Right renal pelvis (tissue), 4 donors: ENCODE measurements around the gene ARSJ. TPM values are rescaled to one million over a fixed set of nuclear protein-coding genes. Genes with fewer than 3 reads are reported as not detected.

Experiments used
- DNase-seq, 4 donors: peaks; one replicate each; pipeline ENCODE4 v3.0.0-alpha.2; 2013; ENCODE audit warnings: low read depth in 4 of 4, low spot score in 3 of 4, missing footprints in 1 of 4
- polyA plus RNA-seq, 4 donors: library from polyadenylated mRNA; unstranded; fragments of 120-200 nt; gene quantifications; one replicate each; pipeline ENCODE4 v1.2.1, GENCODE V29; 2013; ENCODE audit not compliant: insufficient read length in 4 of 4

The ARSJ gene
- polyA plus RNA-seq, 4 donors = 13.9 to 19.1 (median 16.6) TPM

DNA sequence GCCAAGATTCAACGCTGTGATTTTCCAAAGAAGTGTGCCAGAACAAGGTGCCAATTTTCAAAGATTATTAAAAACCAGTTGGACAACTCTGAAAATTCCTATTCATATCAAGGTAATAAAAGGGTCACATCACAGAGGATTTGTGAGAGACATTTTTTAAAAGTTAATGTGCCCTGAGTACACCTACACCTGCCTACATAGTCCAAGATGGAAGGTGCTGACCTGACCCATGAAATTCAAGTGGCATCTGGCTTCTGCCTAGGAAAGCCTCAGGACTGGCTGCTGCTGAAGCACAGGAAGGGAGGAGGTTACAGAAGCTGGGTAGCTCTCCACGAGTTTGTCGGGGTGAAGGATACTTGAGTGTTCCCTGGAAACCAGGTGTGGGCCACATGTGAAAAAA, 11.4 kb upstream of the ARSJ start:
- DNase-seq = no peak

DNA sequence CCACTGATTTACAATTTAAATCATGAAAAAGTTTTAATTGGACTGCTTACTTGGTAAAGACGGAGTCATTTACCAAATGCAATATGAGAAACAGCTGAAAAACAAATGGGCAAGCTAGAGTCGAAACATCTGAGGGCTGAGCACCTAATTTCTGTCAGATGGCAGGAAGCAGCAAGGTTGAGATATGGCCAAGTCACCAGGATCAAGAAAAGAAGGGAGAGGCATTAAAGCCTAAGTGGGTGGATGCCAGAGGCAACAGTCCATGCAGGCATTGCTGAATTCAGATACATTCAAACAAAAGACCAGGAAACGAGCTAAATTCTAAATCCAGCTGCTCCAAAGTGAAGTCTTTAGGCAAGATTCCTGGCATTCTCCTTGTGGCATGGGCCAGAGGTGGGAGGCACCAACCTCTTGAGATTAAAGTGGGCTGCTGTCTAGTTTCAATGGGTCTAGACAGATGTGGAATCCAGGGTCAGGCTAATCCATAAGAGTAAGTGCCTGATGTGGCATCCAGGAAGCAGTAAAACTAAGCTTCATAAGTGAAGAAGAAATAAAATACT, 8.0 kb upstream of the ARSJ start:
- no peak for DNase-seq

DNA sequence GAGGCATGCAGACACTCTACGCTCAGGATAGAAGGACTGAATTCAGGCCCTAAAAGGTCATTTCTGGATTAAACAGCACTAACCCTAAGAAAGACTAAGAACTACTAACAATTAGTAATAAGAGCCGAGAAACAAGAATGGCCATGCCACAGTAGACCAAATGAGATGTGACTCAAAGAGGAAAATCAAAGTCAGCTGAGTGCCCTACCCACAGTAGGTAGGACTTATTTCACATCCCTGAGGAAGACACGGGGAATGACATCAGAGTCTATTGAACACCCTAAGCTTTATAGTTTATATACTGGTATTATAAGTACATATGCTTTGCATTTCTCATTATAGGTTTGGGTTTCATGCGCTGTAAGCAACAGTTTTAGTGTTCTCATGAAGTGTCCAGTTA, 2.7 kb upstream of the ARSJ start:
- DNase-seq = no peak

DNA sequence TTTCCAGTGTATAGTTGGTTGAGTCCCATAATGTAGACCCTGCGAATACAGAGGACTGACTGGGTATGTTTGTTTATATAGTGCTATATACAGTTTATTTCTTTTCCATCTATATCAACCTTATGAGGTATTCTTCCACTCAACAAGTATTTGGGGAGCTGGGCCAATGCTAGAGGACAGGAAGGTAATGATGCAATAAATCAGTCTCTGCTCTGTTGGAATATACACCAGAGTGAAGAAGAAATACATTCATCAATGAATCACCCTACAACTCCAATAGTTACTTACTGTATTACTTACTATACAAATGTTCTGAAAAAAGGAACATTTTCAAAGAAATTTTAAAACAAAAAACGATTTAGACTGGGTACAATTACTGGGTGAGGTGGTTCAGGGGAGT, 2.1 kb upstream of the ARSJ start:
- no peak for DNase-seq

DNA sequence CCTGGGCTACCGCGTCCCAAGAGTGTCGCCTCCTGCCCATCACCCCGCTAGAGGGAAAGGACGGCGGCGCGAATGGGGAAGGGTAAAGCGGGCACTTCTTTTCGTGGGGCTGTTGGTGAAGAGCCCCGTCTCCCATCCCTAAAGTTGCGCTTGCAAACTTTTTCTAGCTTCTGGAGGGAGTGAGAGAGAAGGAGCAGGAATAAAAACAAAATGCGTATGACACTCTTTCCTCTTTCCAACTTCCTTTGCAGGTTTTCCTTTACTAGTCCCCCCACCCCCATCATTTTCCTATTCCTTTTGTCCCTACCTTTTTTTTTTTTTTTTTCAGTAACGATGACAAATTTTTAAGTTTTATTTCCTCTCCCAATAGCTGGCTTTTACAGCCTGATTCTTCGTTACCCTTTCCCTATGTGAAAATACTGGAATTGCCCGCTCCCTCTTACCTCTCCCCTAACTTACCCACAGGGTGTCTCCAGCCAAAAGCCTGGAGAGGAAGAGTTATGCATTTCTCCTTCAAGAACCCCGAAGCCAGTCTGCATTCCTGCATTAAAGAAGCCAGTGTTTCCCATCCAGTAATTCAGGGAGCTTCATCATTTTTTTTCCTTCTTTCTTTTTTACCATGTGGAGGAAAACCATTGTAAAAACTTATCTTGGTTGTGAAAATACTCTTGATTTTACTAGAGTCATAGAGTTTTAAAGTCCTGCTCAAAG, 613 bp upstream of the ARSJ start:
- no peak for DNase-seq

DNA sequence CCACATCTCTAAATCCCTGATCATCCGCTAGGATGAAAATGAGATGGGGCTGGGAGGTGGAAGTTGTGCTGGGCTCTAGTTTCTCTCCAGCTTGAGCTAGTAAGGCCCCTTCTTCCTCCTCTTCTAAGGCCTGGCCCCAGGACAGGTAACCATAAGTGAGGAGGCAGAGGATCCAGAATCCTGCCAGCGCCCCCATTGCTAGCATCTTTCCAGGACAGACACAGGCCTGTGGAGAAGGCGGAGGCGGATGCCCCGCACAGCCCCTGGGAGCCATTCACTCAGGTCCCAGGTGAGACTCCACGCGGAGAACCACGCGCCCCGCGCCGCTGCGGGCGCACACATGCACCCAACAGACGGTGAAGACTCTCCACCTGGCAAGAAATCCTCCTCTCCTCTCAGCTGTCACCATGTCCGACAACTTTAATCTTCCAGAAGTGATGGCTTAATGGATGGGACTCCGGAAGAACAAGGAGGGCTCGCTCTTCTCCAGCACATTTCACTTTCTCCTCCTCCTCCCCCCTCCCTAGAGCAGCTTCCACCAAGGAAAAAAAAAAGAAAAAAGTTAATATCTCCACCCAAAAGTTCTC, 793 bp downstream of the ARSJ start:
- no peak for DNase-seq

DNA sequence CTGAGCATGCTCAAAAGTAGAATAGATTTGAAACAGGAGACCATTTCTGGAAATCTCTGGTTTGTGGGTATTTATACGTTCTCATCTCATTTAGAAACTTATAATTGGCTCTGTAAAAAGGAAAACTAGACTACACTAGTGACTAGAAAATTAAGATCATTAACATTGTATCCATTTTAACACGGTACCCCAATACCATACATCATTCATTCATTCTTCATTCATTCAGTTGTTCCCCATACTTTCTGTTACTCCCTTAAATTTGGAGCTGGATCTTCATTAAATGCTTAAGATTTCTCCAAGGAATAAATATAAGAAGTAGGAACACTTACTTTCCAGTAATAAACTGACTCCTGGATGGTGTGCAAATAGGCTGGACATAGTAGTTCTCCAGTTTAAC, 1.3 kb downstream of the ARSJ start:
- no peak for DNase-seq

DNA sequence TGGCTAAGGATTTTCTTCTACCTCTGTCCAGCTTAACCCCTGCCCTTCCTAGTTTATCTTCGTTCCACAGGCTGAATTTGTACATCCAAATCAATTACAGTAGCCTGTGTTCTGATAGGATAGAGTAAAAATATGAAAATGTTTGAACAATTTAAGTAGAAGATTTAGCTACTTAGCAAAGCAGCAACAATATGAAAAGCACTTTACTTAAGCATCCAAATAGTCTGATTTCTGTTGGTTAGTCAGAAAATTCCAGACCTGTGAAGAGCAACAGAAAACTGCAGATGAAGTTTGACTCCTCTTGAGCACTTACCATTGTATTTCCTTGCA, 2.0 kb downstream of the ARSJ start:
- no peak for DNase-seq

DNA sequence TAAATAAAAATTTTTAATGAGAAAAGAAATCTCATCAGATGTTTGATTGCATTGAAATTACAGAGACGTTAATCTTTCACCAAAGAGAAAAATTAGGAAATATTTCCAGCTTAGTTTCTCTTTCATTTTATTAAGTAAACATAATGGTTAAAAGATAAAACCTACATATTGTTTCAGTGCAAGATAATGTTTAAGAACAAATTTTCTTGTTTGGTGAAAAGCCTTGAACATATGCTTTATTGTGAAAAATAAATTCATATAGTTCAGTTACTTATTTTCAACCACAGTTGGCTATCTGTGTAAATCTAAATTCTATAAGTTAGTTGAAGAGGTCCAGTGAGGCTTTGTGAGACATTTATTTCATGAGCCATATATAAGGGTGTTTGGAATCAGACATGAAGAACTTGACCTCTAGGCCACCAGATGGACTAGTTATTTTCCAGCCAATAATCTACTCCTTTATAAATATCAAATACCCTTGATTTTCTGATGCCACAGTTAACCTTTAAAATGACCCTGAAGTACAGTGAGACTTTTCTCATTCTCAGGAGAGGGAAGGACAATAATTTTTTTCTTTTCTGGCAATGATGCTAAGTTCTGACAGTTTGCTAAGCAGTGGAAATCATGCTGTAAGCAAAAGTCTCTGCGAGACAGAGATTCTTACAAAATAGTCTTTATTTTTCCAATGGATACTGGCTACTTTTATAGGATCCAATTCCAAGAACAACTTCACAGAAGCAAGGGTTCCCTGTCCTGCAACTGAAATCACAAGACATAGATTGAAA, 2.5 kb downstream of the ARSJ start:
- no peak for DNase-seq

DNA sequence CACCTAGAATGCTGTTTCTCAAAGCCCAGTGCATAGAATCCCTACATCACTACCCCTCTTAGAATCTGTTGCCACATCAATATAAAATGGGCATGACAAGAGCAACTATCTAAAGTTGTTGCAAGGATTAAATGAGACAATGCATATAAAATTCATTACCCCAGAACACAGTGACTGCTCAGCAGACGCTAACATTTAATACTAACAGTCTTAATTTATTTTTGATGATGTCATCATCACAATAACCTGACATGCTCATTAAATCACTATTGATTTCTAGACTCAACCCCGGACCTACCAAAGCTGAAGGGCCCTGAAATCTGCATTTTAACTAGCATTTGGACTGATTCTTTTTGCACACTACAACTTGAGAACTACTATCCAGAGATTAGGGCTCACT, 3.9 kb downstream of the ARSJ start:
- no peak for DNase-seq

DNA sequence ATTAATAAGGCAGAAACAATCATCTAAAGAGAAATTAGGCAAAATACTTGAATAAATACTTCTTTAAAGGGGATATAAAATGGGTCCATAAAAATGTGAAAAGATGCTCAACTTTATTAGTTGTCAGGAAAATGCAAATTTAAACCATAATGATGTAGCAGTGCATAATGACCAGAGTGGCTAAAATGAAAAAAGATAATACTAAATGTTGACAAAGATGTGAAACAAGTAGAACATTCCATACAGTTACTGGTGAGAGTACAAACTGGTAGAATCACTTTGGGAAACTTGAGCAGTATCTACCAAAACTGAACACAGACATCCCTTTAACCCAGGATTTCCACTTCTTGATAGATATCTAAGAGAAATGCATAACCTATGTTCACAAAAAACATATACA, 5.0 kb downstream of the ARSJ start:
- DNase-seq = no peak

DNA sequence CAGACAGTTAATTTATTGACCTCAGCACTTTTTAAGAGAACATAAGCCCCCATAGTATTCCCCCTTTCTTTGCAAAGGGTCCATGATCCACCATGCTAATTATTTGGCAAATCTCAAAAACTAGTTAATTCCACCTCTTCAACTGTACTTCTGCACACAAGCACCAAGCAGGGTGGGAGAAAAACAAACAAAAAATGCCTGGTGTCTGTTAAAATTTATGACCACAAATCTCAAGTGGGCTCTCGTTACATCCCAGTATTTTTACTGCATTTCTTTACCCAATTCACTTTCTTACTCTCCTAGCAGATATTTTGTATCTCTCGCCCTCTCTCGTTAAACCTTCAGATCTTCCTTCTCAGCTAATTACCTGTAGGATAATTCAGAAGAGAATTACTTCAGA, 6.1 kb downstream of the ARSJ start:
- no peak for DNase-seq

DNA sequence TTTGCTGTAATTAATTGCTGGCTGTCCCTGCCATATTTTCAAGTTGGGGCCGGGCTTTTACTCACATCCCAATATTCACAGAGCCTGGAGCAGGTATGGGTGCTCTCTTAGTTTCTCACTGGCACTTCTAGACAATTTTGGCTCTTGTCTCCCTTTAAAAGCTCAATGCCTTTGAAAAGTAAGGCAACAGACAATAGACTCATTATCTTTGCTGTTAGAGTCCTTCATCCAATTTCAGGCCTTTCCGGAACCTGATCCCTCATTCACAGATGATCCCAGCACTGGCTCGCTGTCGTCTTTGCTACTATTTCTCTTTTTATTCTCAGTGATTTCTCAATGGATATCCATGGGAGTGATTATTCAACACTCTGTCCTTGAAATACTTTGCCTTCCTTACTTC, 6.7 kb downstream of the ARSJ start:
- no peak for DNase-seq

DNA sequence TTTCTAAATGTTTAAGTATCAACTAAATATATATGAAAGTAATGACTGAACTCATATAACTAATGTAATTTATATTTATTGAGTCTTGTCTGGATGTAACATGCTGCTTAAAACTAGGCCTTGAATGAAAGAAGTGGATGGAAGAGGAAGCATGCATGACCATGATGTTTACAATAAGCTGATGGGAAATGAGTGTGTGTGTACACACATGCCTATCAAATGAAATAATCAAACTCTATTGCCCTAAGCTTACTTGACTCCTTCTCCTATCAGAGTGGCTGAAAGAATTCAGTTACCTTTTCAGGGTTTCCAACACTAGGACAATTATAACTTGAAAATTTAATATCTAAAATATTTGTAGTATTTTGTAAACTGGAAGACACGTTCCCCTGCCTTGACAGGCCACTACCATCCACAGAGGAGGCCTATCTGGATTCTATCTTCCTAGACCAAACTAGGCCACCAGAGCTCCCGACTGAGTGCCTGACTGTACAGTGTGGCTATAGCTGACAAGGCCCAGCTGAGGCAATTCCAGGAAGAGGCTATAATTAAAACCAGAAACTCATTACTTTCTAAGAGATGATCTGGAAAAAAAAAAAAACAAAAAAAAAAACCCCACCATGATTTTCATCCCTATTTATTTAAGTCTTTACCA, 7.6 kb downstream of the ARSJ start:
- DNase-seq = no peak

DNA sequence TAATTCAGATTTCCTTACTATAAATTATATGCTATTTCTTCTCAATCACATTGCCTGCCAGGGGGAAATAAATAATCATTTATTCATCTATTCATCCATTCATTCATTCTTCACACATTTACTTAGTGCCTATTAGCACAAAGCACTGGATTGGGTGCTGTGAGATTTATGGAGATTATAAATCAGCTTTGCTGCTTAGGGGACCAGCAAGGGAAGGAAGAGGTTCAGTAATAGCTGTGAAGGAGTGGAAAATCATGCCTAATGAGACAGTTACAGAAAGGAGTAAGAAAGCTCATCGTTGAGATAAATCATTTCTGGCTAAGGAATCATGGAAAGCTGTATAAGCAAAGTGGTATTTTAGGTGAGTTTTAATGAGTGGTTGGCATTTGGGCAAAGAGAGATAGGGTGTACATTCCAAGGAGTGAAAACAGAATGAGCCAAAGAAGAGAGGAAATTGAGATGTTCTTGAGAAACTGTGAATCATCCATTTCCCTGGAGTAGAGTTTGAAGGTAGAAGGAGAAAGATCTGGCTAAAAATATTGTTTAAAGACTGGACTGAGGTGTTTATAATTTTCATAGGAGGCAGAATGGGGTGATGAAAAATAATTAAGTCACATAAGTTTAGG, 9.6 kb downstream of the ARSJ start:
- no peak for DNase-seq

DNA sequence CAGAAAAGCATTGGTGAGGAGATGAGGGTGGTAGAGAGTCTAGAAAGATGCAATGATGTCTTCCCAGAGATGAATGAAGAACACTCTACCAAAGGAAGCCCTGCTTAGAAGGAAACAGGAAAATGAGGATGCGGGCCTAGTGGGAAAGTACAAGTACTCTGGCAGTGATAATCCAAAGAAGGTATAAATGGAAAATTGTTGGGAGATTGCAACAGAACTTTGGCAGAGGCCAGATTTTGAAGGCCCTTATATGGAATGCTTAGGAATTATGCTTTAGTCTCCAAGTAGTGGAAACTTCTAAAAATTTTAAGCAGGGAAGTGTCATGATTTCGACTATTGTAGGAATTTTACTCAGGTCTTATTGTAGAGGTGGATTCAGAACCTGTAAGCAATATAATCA, 11.0 kb downstream of the ARSJ start:
- no peak for DNase-seq

DNA sequence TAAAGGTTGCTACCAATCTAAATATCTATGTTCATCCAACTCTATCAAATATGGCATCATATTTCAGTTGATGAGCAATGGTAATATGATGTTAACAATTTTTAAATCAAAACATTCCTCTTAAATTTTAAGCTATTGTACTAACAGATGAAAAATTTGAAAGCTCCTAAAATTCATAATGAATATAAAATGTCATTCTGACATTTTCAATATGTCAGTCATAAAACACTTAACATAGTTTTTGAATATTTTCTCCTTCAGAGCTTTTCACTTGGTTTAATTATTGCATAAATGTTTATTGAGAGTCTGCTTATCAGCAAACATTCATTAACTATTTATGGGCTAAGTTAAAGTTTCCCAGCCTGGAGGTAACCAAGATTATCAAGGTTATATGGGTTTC, 11.8 kb downstream of the ARSJ start:
- DNase-seq = no peak

DNA sequence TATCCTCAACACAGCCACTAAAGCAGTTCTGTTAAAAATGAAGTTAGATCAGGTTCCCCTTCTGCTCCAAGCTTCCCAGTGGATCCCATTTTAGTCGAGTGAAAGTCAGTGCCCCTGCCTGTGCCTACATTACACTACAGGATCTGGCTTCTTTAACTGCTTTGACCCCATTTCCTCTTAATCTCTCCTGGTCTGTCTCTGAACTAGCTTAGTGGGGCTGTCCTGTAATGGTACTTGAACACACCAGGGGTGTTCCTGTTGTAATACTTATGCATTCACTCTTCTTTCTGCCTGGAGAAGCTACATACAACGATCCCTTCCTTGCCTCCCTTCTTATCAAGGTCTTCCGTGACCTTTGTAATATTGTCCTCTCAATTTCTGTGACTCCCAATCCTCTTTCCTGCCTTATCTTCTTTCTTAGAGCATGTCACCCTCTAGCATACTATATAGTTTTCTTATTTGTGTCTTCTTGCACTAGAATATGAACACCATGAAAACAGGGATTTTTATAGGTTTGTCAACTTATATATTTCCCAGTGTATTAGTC, 16.7 kb downstream of the ARSJ start:
- DNase-seq = no peak

DNA sequence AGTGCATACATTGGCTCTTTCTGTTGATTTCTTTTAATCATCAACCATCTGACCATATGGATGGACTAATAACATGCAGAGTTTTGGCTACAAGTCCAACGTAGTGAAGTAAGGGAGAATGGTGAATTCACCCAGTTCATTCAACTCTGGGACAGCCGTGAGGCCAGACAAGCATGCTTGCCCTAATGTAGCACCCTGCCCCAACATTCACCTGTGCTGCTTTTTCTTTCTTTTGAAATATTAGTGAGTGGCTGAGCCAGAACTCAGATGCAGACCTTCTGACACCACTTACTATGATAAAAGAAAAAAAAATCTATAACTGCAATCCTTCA, 17.5 kb downstream of the ARSJ start:
- no peak for DNase-seq

DNA sequence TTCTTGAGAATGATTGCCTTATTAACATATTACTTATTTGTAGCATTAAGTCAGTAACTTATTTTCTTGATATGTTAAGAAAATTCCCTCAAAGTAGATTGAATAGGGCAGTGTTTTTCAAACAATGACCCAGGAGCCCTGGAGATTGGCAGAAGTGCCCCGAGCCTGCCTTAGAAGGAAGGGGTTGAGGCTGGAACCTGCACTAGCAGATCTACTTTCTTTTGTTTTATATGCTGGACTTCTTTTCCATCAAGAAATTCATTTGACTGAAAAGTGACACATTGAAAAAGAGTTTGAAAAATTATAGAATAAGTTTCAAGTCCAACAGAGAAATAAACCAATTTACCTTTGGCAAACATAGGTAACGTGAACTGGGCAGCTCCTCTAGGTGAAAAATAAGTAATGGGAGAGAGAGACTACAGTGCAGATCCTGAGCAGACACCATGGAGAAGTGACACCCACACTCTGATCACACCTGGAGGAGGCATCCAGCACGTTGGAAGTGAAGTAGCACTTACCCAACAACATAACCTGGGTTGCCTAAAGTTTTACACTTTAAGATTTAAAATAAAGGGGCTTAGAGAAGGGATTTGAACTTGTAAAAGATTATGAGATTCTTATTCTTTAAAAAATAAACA, 18.6 kb downstream of the ARSJ start:
- no peak for DNase-seq
